Pancreas (tissue), 10 donors: ENCODE measurements around the gene DGKQ. TPM values are rescaled to one million over a fixed set of nuclear protein-coding genes. Genes with fewer than 3 reads are reported as not detected.

ENCODE experiments used
- ATAC-seq, 4 donors: fragments of 200-7000 bp; cut with Tn5 transposase; one replicate each; pipeline versions ENCODE4 v1.8.0 to v1.9.1; 2020; ENCODE audit warnings: mild to moderate bottlenecking in 4 of 4, moderate library complexity in 4 of 4
- DNase-seq, 6 donors: peaks; one replicate each; pipeline ENCODE4 v3.0.0-alpha.2; 2020
- FAIRE-seq: peaks from 2 replicates; lab custom pipeline; 2012; peaks lifted over from hg19 to GRCh38; lab: Jason Lieb, UNC
- H3K27ac ChIP-seq, 4 donors: fragments of 200-600 bp; sonication (generic); 1 replicate in 3 of 4; 2 replicates in 1 of 4; pipeline versions ENCODE4 v1.5.0 to v1.8.0; 2020
- H3K27me3 ChIP-seq, 4 donors: fragments of 200-600 bp; one replicate each; pipeline ENCODE4 v1.8.0; 2021
- H3K36me3 ChIP-seq, 3 donors: fragments of 200-600 bp; sonication (generic) in 1 of 3; one replicate each; pipeline versions ENCODE4 v1.5.0 to v1.8.0; 2020 to 2021
- H3K4me1 ChIP-seq, 3 donors: fragments of 200-600 bp; one replicate each; pipeline ENCODE4 v1.8.0; 2021
- H3K4me3 ChIP-seq, 4 donors: fragments of 200-600 bp; sonication (generic) in 2 of 4; one replicate each; pipeline versions ENCODE4 v1.5.0 to v1.8.0; 2020 to 2021
- H3K9me3 ChIP-seq, 4 donors: fragments of 200-600 bp; one replicate each; pipeline ENCODE4 v1.8.0; 2021
- WGBS, 2 donors: extraction: QIAGEN DNeasy Blood & Tissue Kit; methylation state at CpG; one replicate each; pipeline ENCODE4 v1.1.7; 2013; 5-methylcytosine and 5-hydroxymethylcytosine counted together
- intact Hi-C, 3 donors: fragments of 100-400 bp; cut with DNase I; formaldehyde crosslinking; loops; one replicate each; pipeline versions ENCODE4 v1.11.1 to v1.14.2; 2022
- polyA plus RNA-seq, 2 donors: library from polyadenylated mRNA; stranded (reverse); fragments of 200-250 nt; gene quantifications; one replicate each; pipeline ENCODE4 v1.2.3, GENCODE V29; 2013
- total RNA-seq, 6 donors: library from RNA; stranded (reverse); fragmentation: NEBNext Ultra II Directional in 4 of 6; extraction: Animal tissue kit (Norgen Biotek cat#: 25700) in 4 of 6; gene quantifications; one replicate each; pipeline versions ENCODE4 v1.2.1 to v1.2.4, GENCODE V29; 2021 to 2023
- TF ChIP-seq, protein P1 (sequence below), 4 donors: fragments of 200-600 bp; sonication (generic) in 3 of 4; IDR thresholded peaks; one replicate each; pipeline versions ENCODE4 v1.5.0 to v1.8.0; 2021; ENCODE audit warnings: antibody characterized with exemption in 4 of 4
- donor health status: healthy with polysubstance abuse.
- donor health status: DM: no; HTN: no; CAD: no; lungs with moderate emphysema.
- donor health status: DM: no; HTN: no; CAD: no.
- donor health status: control.
- donor health status: control.
- donor health status: Bipolar disorder and iron deficiency.
- donor health status: DM: yes; HTN: yes; CAD: no.
- donor health status: DM: no; HTN: no; CAD: no.
- donor health status: DM: no; HTN: no; CAD: no.
- donor health status: DM: yes; HTN: yes; CAD: no.

Gene DGKQ
- total and polyA plus RNA-seq, 8 donors, result 5.7 to 11.7 (median 9.0) TPM

DNA sequence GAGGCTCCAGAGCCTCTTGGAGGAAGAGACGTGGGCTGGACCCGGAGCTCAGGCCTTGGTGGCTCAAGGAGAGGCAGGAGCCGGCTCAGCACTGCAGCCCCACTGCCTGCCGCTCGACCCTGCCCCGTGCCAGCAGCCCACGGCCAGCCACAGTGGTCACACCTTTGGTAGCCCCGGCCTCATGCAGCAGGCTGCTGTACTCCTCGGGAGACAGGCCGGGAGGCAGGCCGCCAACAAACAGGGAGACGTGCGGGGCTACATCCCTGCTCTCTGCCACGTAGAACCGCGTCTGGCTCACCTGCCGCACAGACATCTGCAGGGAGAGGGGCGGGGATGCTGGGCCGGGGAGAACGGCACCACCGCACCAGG lies 7.6 kb downstream of the DGKQ start:
- Histone ChIP-seq H3K4me1 (no peaks in the 10 kb centered on the region), H3K36me3 (peaks cover 0 to 8% (median 0%) of the 10 kb centered on the region in 3 donors), H3K27me3 (no peaks in the 10 kb centered on the region), H3K27ac (no peak overlapping the region), H3K9me3 (no peaks in the 10 kb centered on the region), H3K4me3 (no peak overlapping the region)
- no peak for FAIRE-seq
- intact Hi-C loops, result no loop called here
- ATAC-seq, result no peak
- TF ChIP-seq, protein P1, sequence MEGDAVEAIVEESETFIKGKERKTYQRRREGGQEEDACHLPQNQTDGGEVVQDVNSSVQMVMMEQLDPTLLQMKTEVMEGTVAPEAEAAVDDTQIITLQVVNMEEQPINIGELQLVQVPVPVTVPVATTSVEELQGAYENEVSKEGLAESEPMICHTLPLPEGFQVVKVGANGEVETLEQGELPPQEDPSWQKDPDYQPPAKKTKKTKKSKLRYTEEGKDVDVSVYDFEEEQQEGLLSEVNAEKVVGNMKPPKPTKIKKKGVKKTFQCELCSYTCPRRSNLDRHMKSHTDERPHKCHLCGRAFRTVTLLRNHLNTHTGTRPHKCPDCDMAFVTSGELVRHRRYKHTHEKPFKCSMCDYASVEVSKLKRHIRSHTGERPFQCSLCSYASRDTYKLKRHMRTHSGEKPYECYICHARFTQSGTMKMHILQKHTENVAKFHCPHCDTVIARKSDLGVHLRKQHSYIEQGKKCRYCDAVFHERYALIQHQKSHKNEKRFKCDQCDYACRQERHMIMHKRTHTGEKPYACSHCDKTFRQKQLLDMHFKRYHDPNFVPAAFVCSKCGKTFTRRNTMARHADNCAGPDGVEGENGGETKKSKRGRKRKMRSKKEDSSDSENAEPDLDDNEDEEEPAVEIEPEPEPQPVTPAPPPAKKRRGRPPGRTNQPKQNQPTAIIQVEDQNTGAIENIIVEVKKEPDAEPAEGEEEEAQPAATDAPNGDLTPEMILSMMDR (IDR thresholded peaks at IDR 0.05), result no peak
- peak in 1 of 6 donors; percentile 74 for DNase-seq
- WGBS, 2 donors, result 93 to 94% methylated on average over 20 to 21 of the region's 21 CpGs

- TF ChIP-seq, protein P1 (IDR thresholded peaks at IDR 0.05), result no peak
- no peaks in the 10 kb centered on the region for H3K27me3 ChIP-seq
- intact Hi-C loops, result no loop called here
- no peaks in the 10 kb centered on the region for H3K9me3 ChIP-seq
- no peaks in the 10 kb centered on the region for H3K4me1 ChIP-seq
- H3K36me3 ChIP-seq, result peaks cover 0 to 8% (median 0%) of the 10 kb centered on the region in 3 donors
- FAIRE-seq (no peak), DNase-seq (peak in 1 of 6 donors; percentile 78), ATAC-seq (no peak)
- no peak overlapping the region for H3K27ac ChIP-seq
- H3K4me3 ChIP-seq, result no peak overlapping the region
- WGBS, 2 donors, result 93 to 94% methylated on average over 26 of the region's 26 CpGs
These were observed 8.2 kb downstream of the DGKQ start for GRCh38 chr4:965048-965765.

DNA sequence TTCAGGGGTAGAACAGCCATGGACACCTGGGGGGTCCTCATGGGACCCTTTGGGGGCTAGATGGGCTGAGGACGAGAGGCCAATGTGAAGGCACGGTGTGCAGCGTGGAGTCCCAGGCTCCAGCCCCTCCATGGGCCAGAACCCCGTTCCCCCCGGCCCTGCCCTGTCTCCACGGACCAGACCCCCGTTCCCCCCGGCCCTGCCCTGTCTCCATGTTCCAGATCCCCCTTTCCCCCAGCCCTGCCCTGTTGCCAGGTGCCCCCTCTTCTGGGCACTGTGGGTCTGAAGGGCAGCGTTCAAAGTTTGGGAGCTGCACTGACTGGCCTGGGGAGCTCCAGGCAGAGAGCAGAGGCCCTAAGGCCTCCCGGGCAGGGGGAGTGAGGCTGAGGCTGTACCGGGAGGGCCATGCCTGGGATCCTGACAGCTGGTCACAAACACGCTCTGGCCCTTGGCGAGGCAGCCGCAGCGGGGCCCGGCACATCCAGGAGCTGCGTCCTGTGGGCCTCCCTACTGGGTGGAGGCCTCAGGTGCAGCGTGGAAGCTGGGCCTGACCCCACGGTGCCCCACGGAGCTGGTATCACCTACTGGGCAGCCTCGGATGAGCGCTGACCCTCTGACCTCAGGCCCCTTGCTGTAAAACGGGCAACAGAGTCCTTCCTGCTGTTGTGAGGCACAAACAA lies 8.9 kb downstream of the DGKQ start:
- TF ChIP-seq, protein P1 (IDR thresholded peaks at IDR 0.05), result no peak
- FAIRE-seq, result no peak
- WGBS, 2 donors, result 91 to 94% methylated on average over 23 of the region's 23 CpGs

DNA sequence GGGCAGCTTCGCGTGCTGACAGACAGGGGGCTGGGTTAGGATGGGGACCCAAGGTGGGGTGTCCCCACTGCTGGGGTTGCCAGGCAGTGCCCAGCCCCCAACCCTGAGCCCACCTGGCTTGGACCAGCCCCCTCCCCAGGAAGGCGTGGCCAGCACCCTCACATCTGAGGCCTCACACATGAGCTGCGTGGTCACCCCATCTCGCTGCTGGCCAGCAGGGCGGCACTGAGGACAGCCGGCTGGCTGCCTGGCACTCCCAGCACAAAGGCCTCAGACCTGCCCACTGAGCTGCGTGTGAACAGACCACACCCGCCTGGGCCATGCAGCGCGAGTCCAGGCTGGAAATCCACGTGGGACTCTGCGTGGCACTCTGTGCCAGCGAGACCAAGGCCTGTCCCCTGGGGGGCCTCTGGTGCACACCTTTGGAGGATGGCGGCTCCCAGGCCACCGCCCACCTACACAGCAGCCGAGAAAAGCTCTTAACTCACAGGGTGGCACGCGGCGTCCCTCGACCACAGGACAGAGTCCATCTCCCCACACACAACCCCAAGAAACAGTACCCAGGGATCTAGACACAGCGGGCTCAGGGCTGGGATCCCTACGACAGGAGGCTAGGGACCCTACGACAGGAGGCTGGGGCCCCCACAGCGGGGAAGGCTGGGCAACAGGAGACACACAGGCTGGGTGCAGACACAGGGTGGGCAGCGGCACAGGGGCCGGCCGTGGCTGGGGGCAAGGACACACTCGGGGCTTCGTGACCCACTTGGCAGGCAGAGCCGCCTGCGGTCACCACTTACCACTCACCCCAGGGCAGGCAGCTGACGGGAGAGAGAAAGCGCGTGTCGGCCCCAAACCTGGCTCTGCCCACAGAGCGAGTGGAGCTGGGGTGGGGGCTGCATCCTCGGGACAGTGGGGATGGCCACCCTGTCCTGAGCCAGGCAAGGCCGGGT lies 9.8 kb downstream of the DGKQ start:
- H3K36me3 ChIP-seq, result peaks cover 0 to 8% (median 0%) of the 10 kb centered on the region in 3 donors
- H3K9me3 ChIP-seq, result no peaks in the 10 kb centered on the region
- H3K27me3 ChIP-seq, result no peaks in the 10 kb centered on the region
- H3K4me1 ChIP-seq, result no peaks in the 10 kb centered on the region
- peak in 1 of 6 donors; percentile 79 for DNase-seq
- no peak for ATAC-seq
- 93 to 95% methylated on average over 36 to 39 of the region's 39 CpGs for WGBS, 2 donors
- FAIRE-seq, result no peak
- intact Hi-C loops, result no loop called here
- TF ChIP-seq, protein P1 (IDR thresholded peaks at IDR 0.05), result no peak
- H3K4me3 ChIP-seq, result no peak overlapping the region
- no peak overlapping the region for H3K27ac ChIP-seq

More for the DNA sequence above, 8.9 kb downstream of the DGKQ start:
- peaks cover 0 to 8% (median 0%) of the 10 kb centered on the region in 3 donors for H3K36me3 ChIP-seq
- intact Hi-C loops, result no loop called here
- no peaks in the 10 kb centered on the region for H3K9me3 ChIP-seq
- H3K27ac ChIP-seq, result no peak overlapping the region
- ATAC-seq (no peak), DNase-seq (peak in 1 of 6 donors; percentile 77)
- H3K27me3 ChIP-seq, result no peaks in the 10 kb centered on the region
- no peaks in the 10 kb centered on the region for H3K4me1 ChIP-seq
- H3K4me3 ChIP-seq, result no peak overlapping the region
